Adrenal gland (tissue), 12 donors: Measurements from ENCODE around the gene FOXO3. TPM values are rescaled to one million over a fixed set of nuclear protein-coding genes. Genes with fewer than 3 reads are reported as not detected.

ENCODE experiments used
- DNase-seq, 7 donors: peaks; one replicate each; pipeline ENCODE4 v3.0.0-alpha.2; 2019 to 2020
- H3K27ac ChIP-seq, 5 donors: fragments of 200-600 bp; sonication (generic) in 4 of 5; 1 replicate in 3 of 5; 2 replicates in 2 of 5; pipeline versions ENCODE4 v1.5.1 to v1.8.0; 2016 to 2020; ENCODE audit warnings: mild to moderate bottlenecking in 1 of 5
- H3K27me3 ChIP-seq: fragments of 200-600 bp; 2 replicates; pipeline ENCODE4 v1.8.0; 2021
- H3K36me3 ChIP-seq, 2 donors: fragments of 200-600 bp; replicated peaks in 1 of 2; 1 replicate in 1 of 2; 2 replicates in 1 of 2; pipeline versions ENCODE4 v1.5.1 to v1.8.0; 2018 to 2022
- H3K4me1 ChIP-seq, 2 donors: fragments of 200-600 bp; replicated peaks in 1 of 2; 1 replicate in 1 of 2; 2 replicates in 1 of 2; pipeline versions ENCODE4 v1.5.1 to v1.8.0; 2018 to 2021
- H3K4me3 ChIP-seq, 4 donors: fragments of 200-600 bp; sonication (generic) in 3 of 4; one replicate each; pipeline ENCODE4 v1.5.1; 2016 to 2018
- H3K9me3 ChIP-seq, 3 donors: fragments of 200-600 bp; sonication (generic) in 1 of 3; replicated peaks in 1 of 3; 1 replicate in 2 of 3; 2 replicates in 1 of 3; pipeline versions ENCODE4 v1.5.1 to v1.8.0; 2016 to 2021
- CTCF ChIP-seq, 6 experiments: fragments of 450-650 bp in 4 of 6; fragments of 200-600 bp in 2 of 6; sonication (generic) in 1 of 6; IDR thresholded peaks; 1 replicate in 5 of 6; 2 replicates in 1 of 6; pipeline versions ENCODE4 v1.5.1 to v1.8.0; 2016 to 2021; ENCODE audit warnings: antibody characterized with exemption in 6 of 6, mild to moderate bottlenecking in 2 of 6, moderate library complexity in 1 of 6
- POLR2A ChIP-seq, 2 donors: fragments of 450-650 bp; IDR thresholded peaks; one replicate each; pipeline ENCODE4 v1.6.1; 2017; ENCODE audit warnings: antibody characterized with exemption in 2 of 2, mild to moderate bottlenecking in 2 of 2, moderate library complexity in 1 of 2
- WGBS, 4 donors: extraction: QIAGEN DNeasy Blood & Tissue Kit in 2 of 4; methylation state at CpG; one replicate each; pipeline versions ENCODE4 v1.1.5 to v1.1.7; 2013 to 2017; 5-methylcytosine and 5-hydroxymethylcytosine counted together
- intact Hi-C, 2 donors: fragments of 100-400 bp; cut with DNase I; formaldehyde crosslinking; loops; one replicate each; pipeline versions ENCODE4 v1.14.1 to v1.15.0; 2022 to 2023
- polyA plus RNA-seq, 3 donors: library from polyadenylated mRNA; stranded (reverse); fragments of 200-250 nt in 2 of 3; fragments of 350-450 nt in 1 of 3; fragmentation: Illumina TruSeq in 1 of 3; extraction: RNeasy Lipid Tissue Mini Kit (QIAGEN cat#74804) in 1 of 3; gene quantifications; one replicate each; pipeline ENCODE4 v1.2.3, GENCODE V29; 2013 to 2014
- total RNA-seq, 9 donors: library from RNA; depleted of rRNA in 4 of 9; stranded (reverse); fragments of >200 nt in 4 of 9; fragments of 120-200 nt in 1 of 9; fragmentation: NEBNext Ultra II Directional in 1 of 9; extraction: Animal tissue kit (Norgen Biotek cat#: 25700) in 1 of 9; gene quantifications; one replicate each; pipeline versions ENCODE4 v1.1.0 to v1.2.4, GENCODE V29; 2013 to 2023
- donor health status: healthy with polysubstance abuse.
- donor health status: Bipolar disorder and iron deficiency.
- donor health status: DM: yes; HTN: yes; CAD: no.
- donor health status: DM: no; HTN: no; CAD: no.
- donor health status: DM: no; HTN: no; CAD: no.
- donor health status: DM: yes; HTN: yes; CAD: no.

FOXO3 gene
- total and polyA plus RNA-seq, 12 donors = 8.3 to 38.7 (median 23.4) TPM

GRCh38 chr6:108585359-108585758 is 24.6 kb downstream of the FOXO3 start:
- Histone ChIP-seq H3K4me1 (peaks cover 27 to 96% of the 10 kb centered on the region in 2 donors), H3K4me3 (no peak overlapping the region), H3K36me3 (no peaks in the 10 kb centered on the region), H3K9me3 (no peaks in the 10 kb centered on the region), H3K27ac (no peak overlapping the region), H3K27me3 (no peaks in the 10 kb centered on the region)
- intact Hi-C loops = no loop called here
- TF ChIP-seq CTCF (IDR thresholded peaks at IDR 0.05) (no peak), POLR2A (IDR thresholded peaks at IDR 0.05) (no peak)
- 88 to 99% (median 94%) methylated on average over 2 of the region's 2 CpGs for WGBS, 4 donors
- DNase-seq = no peak

- Histone ChIP-seq H3K27ac (no peak overlapping the region), H3K27me3 (no peaks in the 10 kb centered on the region), H3K4me1 (peaks cover 32 to 96% of the 10 kb centered on the region in 2 donors), H3K9me3 (no peaks in the 10 kb centered on the region), H3K36me3 (no peaks in the 10 kb centered on the region), H3K4me3 (no peak overlapping the region)
- no peak for TF ChIP-seq CTCF (IDR thresholded peaks at IDR 0.05)
- intact Hi-C loops = no loop called here
- DNase-seq = no peak
- WGBS, 4 donors = 67 to 80% (median 76%) methylated on average over 6 of the region's 6 CpGs
These were observed 25.3 kb downstream of the FOXO3 start for GRCh38 chr6:108585921-108586536.

GRCh38 chr6:108587258-108588059 is 26.7 kb downstream of the FOXO3 start:
- Histone ChIP-seq H3K9me3 (no peaks in the 10 kb centered on the region), H3K4me3 (no peak overlapping the region), H3K36me3 (no peaks in the 10 kb centered on the region), H3K27ac (peak overlapping the region in 2 of 5 donors; percentile 43 to 54), H3K4me1 (peaks cover 26 to 95% of the 10 kb centered on the region in 2 donors), H3K27me3 (no peaks in the 10 kb centered on the region)
- TF ChIP-seq POLR2A (IDR thresholded peaks at IDR 0.05) (no peak), CTCF (IDR thresholded peaks at IDR 0.05) (no peak)
- intact Hi-C loops = no loop called here
- 58 to 66% (median 62%) methylated on average over 9 of the region's 9 CpGs for WGBS, 4 donors
- peak in 2 of 7 donors; percentile 33 to 42 for DNase-seq

GRCh38 chr6:108588586-108588985 is 27.9 kb downstream of the FOXO3 start:
- H3K27me3 ChIP-seq = no peaks in the 10 kb centered on the region
- peaks cover 26 to 95% of the 10 kb centered on the region in 2 donors for H3K4me1 ChIP-seq
- peak overlapping the region in 4 of 5 donors; percentile 48 to 85 (median 56) for H3K27ac ChIP-seq

More at GRCh38 chr6:108588586-108588985, 27.9 kb downstream of the FOXO3 start:
- DNase-seq = no peak
- H3K9me3 ChIP-seq = no peaks in the 10 kb centered on the region
- no peaks in the 10 kb centered on the region for H3K36me3 ChIP-seq
- WGBS, 4 donors = 29 to 54% (median 42%) methylated on average over 1 of the region's 1 CpG
- intact Hi-C loops = no loop called here
- no peak overlapping the region for H3K4me3 ChIP-seq
- TF ChIP-seq POLR2A (IDR thresholded peaks at IDR 0.05) = no peak
- TF ChIP-seq CTCF (IDR thresholded peaks at IDR 0.05) = no peak
